ENCODE data around the gene SLC22A23. TPM values are rescaled to one million over a fixed set of nuclear protein-coding genes. Genes with fewer than 3 reads are reported as not detected.
"Not testable (repeated sequence)": the region's sequence is repeated elsewhere in the genome, so short reads cannot be mapped to it uniquely, and the experiment has no call there.

The SLC22A23 gene
- total and polyA plus RNA-seq, 4 donors, result 26.9 to 56.8 (median 41.7) TPM

DNA sequence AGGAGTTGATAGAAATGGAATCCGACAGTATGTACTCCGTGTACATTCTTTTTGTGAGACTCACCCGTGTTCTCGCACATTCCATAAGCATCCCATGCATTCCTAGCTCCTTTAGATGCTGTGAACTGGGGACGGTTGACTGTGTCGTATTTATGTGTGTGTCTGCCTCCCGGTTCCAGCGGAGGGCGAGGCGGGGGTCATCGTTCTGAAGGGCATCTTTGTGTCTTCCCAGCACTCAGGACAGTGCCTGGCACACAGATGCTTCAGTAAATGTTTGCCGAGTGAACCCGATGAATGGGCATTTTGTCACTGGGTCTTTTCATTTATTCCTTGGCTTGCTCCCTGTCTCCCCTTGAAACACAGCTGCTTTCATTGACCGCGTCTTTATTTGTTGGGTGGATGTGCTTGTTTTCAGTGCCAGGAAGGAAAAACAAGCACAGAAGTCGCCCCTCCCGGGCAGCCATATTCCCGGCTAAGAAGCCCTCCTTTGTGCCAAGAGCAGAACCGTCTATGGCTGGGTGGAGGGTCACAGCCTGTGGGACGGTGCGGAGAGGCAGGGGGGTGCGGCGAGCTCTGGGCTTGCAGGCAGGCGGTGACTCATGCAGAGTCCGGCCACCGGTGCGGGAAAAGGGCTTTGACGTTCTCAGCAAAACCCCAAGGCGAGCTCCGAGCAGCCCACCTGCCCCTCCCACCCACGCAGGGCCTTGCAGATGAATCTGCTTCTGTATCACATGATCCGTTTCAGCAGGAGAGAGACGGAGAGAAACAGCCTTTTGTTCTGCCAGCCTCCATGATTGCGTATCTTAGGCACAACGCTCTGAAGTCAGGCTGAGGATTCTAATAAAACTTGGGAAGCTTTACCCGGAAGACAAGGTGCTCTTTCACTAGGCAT lies 209.3 kb downstream of the SLC22A23 start:
- 5% methylated on average over 32 of the region's 36 CpGs for WGBS (ENCODE audit: insufficient coverage)
- Histone ChIP-seq H3K36me3 (ENCODE audit: control insufficient read depth, insufficient read depth, low read length) (no peaks in the 10 kb centered on the region), H3K27me3 (ENCODE audit: control insufficient read depth, insufficient read depth, low read length) (no peaks in the 10 kb centered on the region), H3K4me1 (ENCODE audit: control insufficient read depth, insufficient read depth, low read length) (peaks cover 83% of the 10 kb centered on the region), H3K4me3 (ENCODE audit: low read depth, low read length) (peak overlapping the region; percentile 47), H3K27ac (ENCODE audit: low read depth, low read length) (peak overlapping the region; percentile 93), H3K9me3 (ENCODE audit: control insufficient read depth, insufficient read depth, low read length) (no peaks in the 10 kb centered on the region)
- DNase-seq (ENCODE audit: low read depth in 4 of 6, low spot score in 6 of 6), result peak; percentile 85 to 98 (median 87)

DNA sequence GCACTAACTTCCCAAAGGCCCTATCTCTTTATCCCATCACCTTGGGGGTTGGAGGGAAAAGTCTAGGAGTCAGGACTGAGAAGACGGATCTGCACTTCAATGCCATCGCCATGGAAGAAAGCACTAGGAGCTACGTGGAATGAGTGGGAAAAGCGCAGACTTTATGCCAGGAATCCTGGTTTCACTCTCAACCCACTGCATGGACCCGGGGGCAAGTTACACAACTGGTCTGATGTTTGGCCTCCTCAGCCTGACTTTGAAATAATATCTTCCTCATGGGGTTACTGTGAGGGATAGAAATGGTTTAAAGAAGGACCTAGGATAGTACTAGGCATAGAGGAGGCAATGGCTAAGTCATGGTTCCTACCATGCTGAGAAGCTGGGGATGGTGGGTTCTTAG lies 211.6 kb downstream of the SLC22A23 start:
- Histone ChIP-seq H3K4me3 (ENCODE audit: low read depth, low read length) (no peak overlapping the region), H3K36me3 (ENCODE audit: control insufficient read depth, insufficient read depth, low read length) (no peaks in the 10 kb centered on the region), H3K27ac (ENCODE audit: low read depth, low read length) (no peak overlapping the region), H3K9me3 (ENCODE audit: control insufficient read depth, insufficient read depth, low read length) (no peaks in the 10 kb centered on the region), H3K4me1 (ENCODE audit: control insufficient read depth, insufficient read depth, low read length) (peaks cover 69% of the 10 kb centered on the region), H3K27me3 (ENCODE audit: control insufficient read depth, insufficient read depth, low read length) (no peaks in the 10 kb centered on the region)
- DNase-seq (ENCODE audit: low read depth in 4 of 6, low spot score in 6 of 6), result no peak
- 83% methylated on average over 2 of the region's 5 CpGs for WGBS (ENCODE audit: insufficient coverage)

DNA sequence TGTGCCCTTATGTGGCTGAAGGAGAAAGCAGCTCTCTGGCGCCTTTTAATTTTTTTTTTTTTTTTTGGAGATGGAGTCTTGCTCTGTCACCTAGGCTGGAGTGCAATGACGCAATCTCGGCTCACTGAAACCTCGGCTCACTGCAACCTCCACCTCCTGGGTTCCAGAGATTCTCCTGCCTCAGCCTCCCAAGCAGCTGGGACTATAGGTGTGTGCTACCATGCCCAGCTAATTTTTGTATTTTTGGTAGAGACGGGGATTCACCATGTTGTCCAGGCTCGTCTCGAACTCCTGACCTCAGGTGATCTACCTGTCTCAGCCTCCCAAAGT lies 212.1 kb downstream of the SLC22A23 start:
- 100% methylated on average over 2 of the region's 7 CpGs for WGBS (ENCODE audit: insufficient coverage)

DNA sequence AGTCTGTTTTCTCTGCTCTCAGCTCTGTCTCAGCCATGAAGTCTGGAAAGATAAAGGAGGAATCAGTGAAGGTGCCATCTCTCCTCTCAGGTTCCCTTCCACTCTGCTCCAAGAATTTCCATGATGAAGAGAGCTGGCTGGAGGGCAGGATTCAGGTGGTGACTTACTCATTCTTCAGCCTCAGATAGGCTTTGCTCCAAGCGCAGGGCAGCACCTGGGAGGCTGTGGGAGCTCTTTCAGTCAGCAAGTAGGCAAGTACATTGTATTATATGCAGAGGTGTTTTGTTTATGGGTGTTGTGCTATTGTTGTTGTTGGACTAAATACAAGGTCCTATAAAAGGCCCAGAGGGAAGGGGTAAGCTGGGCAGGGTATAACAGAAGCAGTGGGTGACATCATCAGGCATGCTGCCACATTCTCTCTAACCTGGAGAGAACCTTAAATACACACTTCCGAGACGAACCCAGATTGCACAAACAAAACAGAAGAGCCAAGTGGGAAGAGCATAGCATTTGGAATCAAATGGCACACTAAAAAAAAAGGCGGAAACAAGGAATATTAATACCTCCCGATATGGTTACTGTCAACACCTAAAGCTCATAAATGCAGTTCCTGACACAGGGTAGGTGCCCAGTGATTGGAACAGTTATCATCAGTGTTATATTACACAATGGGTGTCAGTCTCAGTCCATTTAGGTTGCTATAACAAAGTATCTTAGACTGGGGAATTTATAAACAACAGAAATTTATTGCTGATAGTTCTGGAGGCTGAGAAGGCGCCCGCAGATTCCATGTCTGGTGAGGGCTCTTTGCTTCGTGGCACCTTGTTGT lies 212.6 kb downstream of the SLC22A23 start:
- H3K4me1 ChIP-seq (ENCODE audit: control insufficient read depth, insufficient read depth, low read length), result peaks cover 63% of the 10 kb centered on the region
- peaks cover 2% of the 10 kb centered on the region for H3K36me3 ChIP-seq (ENCODE audit: control insufficient read depth, insufficient read depth, low read length)
- H3K27ac ChIP-seq (ENCODE audit: low read depth, low read length), result no peak overlapping the region
- H3K4me3 ChIP-seq (ENCODE audit: low read depth, low read length), result no peak overlapping the region
- H3K27me3 ChIP-seq (ENCODE audit: control insufficient read depth, insufficient read depth, low read length), result no peaks in the 10 kb centered on the region
- no peak for DNase-seq (ENCODE audit: low read depth in 4 of 6, low spot score in 6 of 6)
- no peaks in the 10 kb centered on the region for H3K9me3 ChIP-seq (ENCODE audit: control insufficient read depth, insufficient read depth, low read length)
- 100% methylated on average over 2 of the region's 8 CpGs for WGBS (ENCODE audit: insufficient coverage)

More for the DNA sequence above, 212.1 kb downstream of the SLC22A23 start:
- H3K36me3 ChIP-seq (ENCODE audit: control insufficient read depth, insufficient read depth, low read length); H3K27me3 ChIP-seq (ENCODE audit: control insufficient read depth, insufficient read depth, low read length); H3K9me3 ChIP-seq (ENCODE audit: control insufficient read depth, insufficient read depth, low read length); DNase-seq (ENCODE audit: low read depth in 4 of 6, low spot score in 6 of 6); H3K27ac ChIP-seq (ENCODE audit: low read depth, low read length); H3K4me3 ChIP-seq (ENCODE audit: low read depth, low read length): not testable (repeated sequence)
- peaks cover 65% of the 10 kb centered on the region for H3K4me1 ChIP-seq (ENCODE audit: control insufficient read depth, insufficient read depth, low read length)

DNA sequence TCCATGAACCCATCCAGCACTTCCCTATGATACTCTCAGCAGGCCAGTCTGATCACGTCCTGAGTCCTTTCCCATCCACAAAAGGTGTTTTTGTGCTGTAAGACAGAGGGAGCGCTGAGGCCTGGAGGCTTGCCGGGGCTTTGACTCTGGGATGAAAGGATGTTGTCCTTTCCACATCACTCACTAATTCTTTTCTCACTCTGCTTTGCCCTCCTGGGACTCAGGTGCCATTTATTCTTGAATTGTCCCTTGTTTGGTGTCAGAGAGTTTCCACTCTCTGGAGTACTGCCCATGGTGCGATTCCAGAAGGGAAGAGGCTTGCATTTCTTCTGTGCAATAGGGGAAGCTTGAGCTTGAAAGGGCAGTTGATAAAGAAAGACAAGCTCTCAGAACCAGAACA lies 214.1 kb downstream of the SLC22A23 start:
- Histone ChIP-seq H3K9me3 (ENCODE audit: control insufficient read depth, insufficient read depth, low read length) (no peaks in the 10 kb centered on the region), H3K36me3 (ENCODE audit: control insufficient read depth, insufficient read depth, low read length) (peaks cover 10% of the 10 kb centered on the region), H3K4me3 (ENCODE audit: low read depth, low read length) (no peak overlapping the region), H3K4me1 (ENCODE audit: control insufficient read depth, insufficient read depth, low read length) (peaks cover 55% of the 10 kb centered on the region), H3K27me3 (ENCODE audit: control insufficient read depth, insufficient read depth, low read length) (no peaks in the 10 kb centered on the region), H3K27ac (ENCODE audit: low read depth, low read length) (peak overlapping the region; percentile 26)
- peak in 1 of 6 donors; percentile 73 for DNase-seq (ENCODE audit: low read depth in 4 of 6, low spot score in 6 of 6)
- WGBS (ENCODE audit: insufficient coverage), result no CpG with 5 or more reads among the region's 4 CpGs

DNA sequence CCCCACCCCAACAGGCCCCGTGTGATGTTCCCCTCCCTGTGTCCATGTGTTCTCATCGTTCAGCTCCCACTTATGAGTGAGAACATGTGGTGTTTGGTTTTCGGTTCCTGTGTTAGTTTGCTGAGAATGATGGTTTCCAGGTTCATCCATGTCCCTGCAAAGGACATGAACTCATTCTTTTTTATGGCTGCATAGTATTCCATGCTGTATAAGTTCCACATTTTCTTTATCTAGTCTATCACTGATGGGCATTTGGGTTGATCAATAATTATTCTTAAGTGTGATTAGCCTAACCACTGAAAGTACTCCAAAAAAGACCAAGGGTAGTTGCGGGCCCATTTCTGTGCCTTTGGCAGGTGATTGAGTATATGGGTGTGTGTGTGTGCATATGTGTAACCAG lies 215.1 kb downstream of the SLC22A23 start:
- WGBS (ENCODE audit: insufficient coverage), result no CpG with 5 or more reads among the region's 4 CpGs
- H3K4me3 ChIP-seq (ENCODE audit: low read depth, low read length), result not testable (repeated sequence)

DNA sequence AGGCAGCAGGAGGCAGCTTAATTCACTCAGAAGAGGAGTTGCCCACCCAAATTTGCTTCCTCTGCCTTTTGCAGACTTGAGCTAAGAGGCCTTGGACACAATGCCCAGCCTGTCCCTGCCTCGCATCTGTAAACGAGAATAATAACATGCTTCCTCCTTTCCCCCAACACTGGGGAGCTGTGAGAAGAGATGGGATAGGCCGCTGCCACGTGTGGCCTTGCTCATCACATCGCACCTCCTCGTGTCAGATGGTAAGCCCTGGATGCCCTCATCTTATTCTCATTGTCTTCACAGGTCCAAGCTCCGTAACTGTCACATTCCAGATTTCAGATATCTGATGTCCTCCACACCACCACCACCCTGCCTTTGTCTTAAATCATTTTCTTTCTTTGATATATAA lies 216.3 kb downstream of the SLC22A23 start:
- peaks cover 48% of the 10 kb centered on the region for H3K4me1 ChIP-seq (ENCODE audit: control insufficient read depth, insufficient read depth, low read length)
- H3K9me3 ChIP-seq (ENCODE audit: control insufficient read depth, insufficient read depth, low read length), result no peaks in the 10 kb centered on the region
- 39% methylated on average over 4 of the region's 7 CpGs for WGBS (ENCODE audit: insufficient coverage)
- no peaks in the 10 kb centered on the region for H3K27me3 ChIP-seq (ENCODE audit: control insufficient read depth, insufficient read depth, low read length)
- H3K27ac ChIP-seq (ENCODE audit: low read depth, low read length), result no peak overlapping the region
- peaks cover 10% of the 10 kb centered on the region for H3K36me3 ChIP-seq (ENCODE audit: control insufficient read depth, insufficient read depth, low read length)
- H3K4me3 ChIP-seq (ENCODE audit: low read depth, low read length), result no peak overlapping the region
- no peak for DNase-seq (ENCODE audit: low read depth in 4 of 6, low spot score in 6 of 6)

More for the DNA sequence above, 215.1 kb downstream of the SLC22A23 start:
- not testable (repeated sequence) for H3K36me3 ChIP-seq (ENCODE audit: control insufficient read depth, insufficient read depth, low read length); DNase-seq (ENCODE audit: low read depth in 4 of 6, low spot score in 6 of 6); H3K27me3 ChIP-seq (ENCODE audit: control insufficient read depth, insufficient read depth, low read length); H3K27ac ChIP-seq (ENCODE audit: low read depth, low read length); H3K9me3 ChIP-seq (ENCODE audit: control insufficient read depth, insufficient read depth, low read length)
- H3K4me1 ChIP-seq (ENCODE audit: control insufficient read depth, insufficient read depth, low read length), result peaks cover 51% of the 10 kb centered on the region

DNA sequence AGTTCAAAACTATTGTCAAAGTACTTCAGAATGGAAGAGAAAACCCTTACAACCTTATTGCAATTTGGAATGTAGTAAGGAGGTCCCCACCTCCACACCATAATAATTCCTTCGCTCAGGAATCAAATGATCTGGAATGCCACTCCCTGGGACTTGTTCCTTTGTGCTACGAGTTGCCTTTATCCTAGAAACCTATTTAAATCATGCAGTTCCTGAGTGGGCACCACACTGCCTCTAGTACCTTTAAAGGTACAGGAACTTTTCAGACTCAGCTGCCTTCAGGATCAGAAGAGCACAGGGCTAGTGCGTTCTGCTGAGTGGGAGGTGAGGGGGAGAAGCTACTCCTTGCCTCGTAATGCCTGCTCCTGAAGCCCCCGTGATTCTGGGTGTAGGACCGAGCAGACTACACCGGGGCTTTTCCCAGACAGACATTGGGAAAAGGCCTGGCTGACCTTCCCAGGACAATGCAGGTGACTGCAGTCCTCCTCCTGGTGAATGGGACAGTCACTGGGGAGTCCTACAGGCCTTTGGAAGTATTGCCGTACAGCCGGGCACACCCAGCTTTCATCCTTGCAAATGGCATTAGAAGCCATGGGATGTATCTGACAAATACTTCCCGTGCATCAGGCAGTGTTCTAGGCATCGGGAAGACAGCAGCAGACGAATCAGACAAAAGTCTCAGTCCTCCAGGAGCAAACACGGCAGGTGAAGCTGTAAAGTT lies 217.6 kb downstream of the SLC22A23 start:
- Histone ChIP-seq H3K27ac (ENCODE audit: low read depth, low read length) (no peak overlapping the region), H3K9me3 (ENCODE audit: control insufficient read depth, insufficient read depth, low read length) (no peaks in the 10 kb centered on the region), H3K4me3 (ENCODE audit: low read depth, low read length) (no peak overlapping the region), H3K4me1 (ENCODE audit: control insufficient read depth, insufficient read depth, low read length) (peaks cover 59% of the 10 kb centered on the region), H3K27me3 (ENCODE audit: control insufficient read depth, insufficient read depth, low read length) (no peaks in the 10 kb centered on the region), H3K36me3 (ENCODE audit: control insufficient read depth, insufficient read depth, low read length) (peaks cover 10% of the 10 kb centered on the region)
- WGBS (ENCODE audit: insufficient coverage), result 58% methylated on average over 10 of the region's 13 CpGs
- DNase-seq (ENCODE audit: low read depth in 4 of 6, low spot score in 6 of 6), result no peak

Measured in spinal cord (tissue), 10 donors.